GM23248 (cell line): ENCODE results near the gene ARHGEF9. TPM values are rescaled to one million over a fixed set of nuclear protein-coding genes. Genes with fewer than 3 reads are reported as not detected.
A peak's percentile ranks its signal among the peaks of the same experiment; 100 is the strongest.

Source experiments
- DNase-seq: peaks from one replicate; pipeline ENCODE4 v3.0.0-alpha.2; 2015
- H2AFZ ChIP-seq: fragments of 200-600 bp; sonication (generic); 2 replicates; pipeline ENCODE4 v1.6.1; 2016; ENCODE audit warnings: antibody characterized with exemption
- H3F3A ChIP-seq: fragments of 200-600 bp; sonication (generic); 2 replicates; pipeline ENCODE4 v1.6.1; 2016; ENCODE audit warnings: mild to moderate bottlenecking, antibody characterized with exemption, mixed run types; ENCODE audit not compliant: insufficient read depth
- H3K27ac ChIP-seq: fragments of 200-600 bp; sonication (generic); 2 replicates; pipeline ENCODE4 v1.5.1; 2016; ENCODE audit warnings: mild to moderate bottlenecking
- H3K27me3 ChIP-seq: fragments of 200-600 bp; sonication (generic); replicated peaks from 2 replicates; pipeline ENCODE4 v1.6.1; 2016; ENCODE audit warnings: mild to moderate bottlenecking; ENCODE audit not compliant: insufficient read depth
- H3K36me3 ChIP-seq: fragments of 200-600 bp; sonication (generic); 2 replicates; pipeline ENCODE4 v1.6.1; 2016; ENCODE audit warnings: low read depth, mild to moderate bottlenecking
- H3K4me1 ChIP-seq: fragments of 200-600 bp; sonication (generic); 2 replicates; pipeline ENCODE4 v1.6.1; 2016; ENCODE audit warnings: mild to moderate bottlenecking; ENCODE audit not compliant: insufficient read depth
- H3K4me2 ChIP-seq: fragments of 200-600 bp; sonication (generic); one replicate; pipeline ENCODE4 v1.6.1; 2016; ENCODE audit warnings: mild to moderate bottlenecking; ENCODE audit not compliant: unreplicated experiment
- H3K4me3 ChIP-seq: fragments of 200-600 bp; sonication (generic); 2 replicates; pipeline ENCODE4 v1.5.1; 2016; ENCODE audit warnings: mild to moderate bottlenecking
- H3K79me2 ChIP-seq: fragments of 200-600 bp; sonication (generic); 2 replicates; pipeline ENCODE4 v1.6.1; 2016; ENCODE audit warnings: mild to moderate bottlenecking; ENCODE audit not compliant: insufficient read depth
- H3K9ac ChIP-seq: fragments of 200-600 bp; sonication (generic); 2 replicates; pipeline ENCODE4 v1.6.1; 2016; ENCODE audit warnings: mild to moderate bottlenecking
- H3K9me2 ChIP-seq: fragments of 200-600 bp; sonication (generic); 2 replicates; pipeline ENCODE4 v1.6.1; 2016; ENCODE audit warnings: mixed run types, mild to moderate bottlenecking, moderate library complexity; ENCODE audit not compliant: insufficient read depth
- H3K9me3 ChIP-seq: fragments of 200-600 bp; sonication (generic); one replicate; pipeline ENCODE4 v1.6.1; 2017; ENCODE audit warnings: low read depth
- H4K20me1 ChIP-seq: fragments of 200-600 bp; sonication (generic); 2 replicates; pipeline ENCODE4 v1.6.0; 2016; ENCODE audit not compliant: insufficient read depth
- EZH2 ChIP-seq: fragments of 200-600 bp; sonication (generic); IDR thresholded peaks from 2 replicates; pipeline ENCODE4 v1.6.1; 2018; ENCODE audit warnings: antibody characterized with exemption, mild to moderate bottlenecking; ENCODE audit not compliant: insufficient read depth, poor library complexity, severe bottlenecking
- EZH2phosphoT487 ChIP-seq: fragments of 200-600 bp; sonication (generic); IDR thresholded peaks from 2 replicates; pipeline ENCODE4 v1.6.1; 2018; ENCODE audit warnings: antibody characterized with exemption, moderate library complexity, mild to moderate bottlenecking, low read depth; ENCODE audit not compliant: insufficient read depth
- WGBS, 2 experiments: methylation state at CpG; one replicate each; pipeline ENCODE4 v1.1.6; 2015 to 2017; ENCODE audit warnings: low lambda C conversion rate in 2 of 2, low coverage in 1 of 2; ENCODE audit errors: missing lambda C conversion rate in 2 of 2; 5-methylcytosine and 5-hydroxymethylcytosine counted together
- in situ Hi-C: fragments of 300-500 bp; cut with MboI; formaldehyde crosslinking; loops from 2 replicates; pipeline ENCODE4 v1.15.0; 2020
- polyA plus RNA-seq: library from polyadenylated mRNA; unstranded; fragments of >200 nt; fragmentation: Nextera tagmentation; extraction: Ambion mirVana; gene quantifications from 2 replicates; pipeline ENCODE4 v1.2.1, GENCODE V29; 2016
- total RNA-seq: library from RNA; depleted of rRNA; stranded (reverse); fragments of >200 nt; shearing (Covaris generic); gene quantifications from 2 replicates; pipeline ENCODE4 v1.2.3, GENCODE V29; 2014

Gene ARHGEF9
- total and polyA plus RNA-seq, 2 experiments from 2014 or later: 11.1 to 13.5 TPM

DNA sequence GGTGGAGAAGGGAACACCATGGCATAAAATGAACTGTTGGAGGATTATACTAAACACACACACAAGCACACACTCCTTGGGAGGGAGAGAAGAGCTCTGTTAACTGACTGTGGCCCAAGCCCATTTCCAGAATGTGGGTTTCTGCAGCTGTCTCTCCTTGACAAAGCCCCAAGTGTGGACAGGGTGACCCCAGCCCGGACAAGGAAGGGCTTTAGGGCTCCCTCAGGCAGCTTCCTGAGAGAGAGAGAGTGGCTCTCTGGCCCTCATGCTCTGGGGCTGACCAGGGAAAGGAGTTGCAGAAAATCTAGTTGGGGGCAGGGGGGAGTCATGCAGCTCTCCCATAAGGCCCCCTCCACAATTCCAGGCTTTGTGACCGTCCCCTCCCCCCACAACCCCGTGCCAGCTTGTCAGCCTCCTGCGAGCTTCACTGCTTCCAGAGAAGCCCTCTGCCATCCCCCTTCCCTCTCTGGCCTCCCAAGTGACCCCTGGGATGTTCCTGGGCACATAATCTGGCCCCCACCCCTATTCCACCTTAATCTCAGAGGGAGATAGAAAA lies 590 bp downstream of the ARHGEF9 start:
- Histone ChIP-seq H3K9me3 (no peaks in the 10 kb centered on the region), H3K9ac (no peak overlapping the region), H3K27ac (no peak overlapping the region), H2AFZ (peak overlapping the region; percentile 73; the same call in 1 of the 2 replicates), H3F3A (no peaks in the 10 kb centered on the region), H4K20me1 (no peaks in the 10 kb centered on the region), H3K9me2 (no peaks in the 10 kb centered on the region), H3K36me3 (no peaks in the 10 kb centered on the region), H3K4me1 (no peaks in the 10 kb centered on the region), H3K27me3 (no peaks in the 10 kb centered on the region), H3K4me3 (peak overlapping the region; percentile 63; the same call in 1 of the 2 replicates), H3K4me2 (no peak overlapping the region), H3K79me2 (no peaks in the 10 kb centered on the region)
- no peak for DNase-seq
- in situ Hi-C loops: no loop called here
- 0% methylated on average over 1 to 4 of the region's 4 CpGs for WGBS, 2 experiments
- TF ChIP-seq EZH2: no peak

GRCh38 chrX:63782515-63782914 lies 2.5 kb downstream of the ARHGEF9 start:
- Histone ChIP-seq H3K36me3 (no peaks in the 10 kb centered on the region), H3K27me3 (no peaks in the 10 kb centered on the region), H3K4me2 (no peak overlapping the region), H3K9me3 (no peaks in the 10 kb centered on the region), H3K4me3 (no peak overlapping the region), H3K9me2 (no peaks in the 10 kb centered on the region), H3F3A (no peaks in the 10 kb centered on the region), H3K4me1 (no peaks in the 10 kb centered on the region), H2AFZ (no peak overlapping the region), H3K9ac (no peak overlapping the region), H3K79me2 (no peaks in the 10 kb centered on the region), H3K27ac (no peak overlapping the region), H4K20me1 (no peaks in the 10 kb centered on the region)
- in situ Hi-C loops: no loop called here
- TF ChIP-seq EZH2 (no peak), EZH2phosphoT487 (no peak)
- no peak for DNase-seq
- WGBS, 2 experiments: 72 to 76% methylated on average over 6 of the region's 6 CpGs

DNA sequence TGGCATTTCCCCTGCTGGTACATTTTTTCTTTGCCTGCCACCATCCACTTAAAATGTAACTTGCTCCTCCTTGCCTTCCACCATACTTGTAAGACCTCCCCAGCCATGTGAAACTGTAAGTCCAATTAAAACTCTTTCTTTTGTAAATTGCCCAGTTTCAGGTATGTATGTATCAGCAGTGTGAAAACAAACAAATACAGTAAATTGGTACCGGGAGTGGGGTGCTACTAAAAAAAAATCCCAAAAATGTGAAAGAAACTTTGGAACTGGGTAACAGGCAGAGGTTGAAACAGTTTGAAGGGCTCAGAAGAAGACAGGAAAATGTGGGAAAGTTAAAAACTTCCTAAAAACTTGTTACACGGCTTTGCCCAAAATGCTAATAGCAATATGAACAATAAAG lies 16.3 kb downstream of the ARHGEF9 start:
- Histone ChIP-seq H4K20me1 (no peaks in the 10 kb centered on the region), H3K27me3 (no peaks in the 10 kb centered on the region), H3K4me3 (no peak overlapping the region), H3K4me2 (no peak overlapping the region), H3F3A (no peaks in the 10 kb centered on the region), H3K9ac (no peak overlapping the region), H3K9me2 (no peaks in the 10 kb centered on the region), H3K9me3 (no peaks in the 10 kb centered on the region), H3K4me1 (no peaks in the 10 kb centered on the region), H3K79me2 (no peaks in the 10 kb centered on the region), H2AFZ (no peak overlapping the region), H3K27ac (no peak overlapping the region), H3K36me3 (no peaks in the 10 kb centered on the region)
- no peak for DNase-seq
- in situ Hi-C loops: no loop called here
- TF ChIP-seq EZH2 (no peak), EZH2phosphoT487 (no peak)
- WGBS, 2 experiments: 80 to 81% methylated on average over 2 of the region's 2 CpGs

DNA sequence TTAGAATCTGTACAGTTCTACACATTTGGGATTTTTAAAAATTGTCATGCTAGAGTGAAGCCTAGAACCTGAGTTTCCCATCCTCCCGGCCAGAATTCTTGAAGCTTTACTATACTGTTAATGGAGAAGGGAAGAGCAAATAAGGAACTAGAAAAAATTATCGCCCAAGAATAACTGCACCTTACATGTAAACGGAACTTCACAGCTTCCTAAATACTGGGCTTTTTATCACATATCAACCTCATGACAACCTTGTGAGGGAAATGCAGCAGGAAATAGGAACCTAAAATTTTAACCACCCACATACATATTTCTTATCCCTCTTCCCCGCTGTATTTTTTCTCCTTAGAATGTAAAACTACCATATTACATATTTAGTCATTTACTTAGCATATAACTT lies 19.3 kb downstream of the ARHGEF9 start:
- in situ Hi-C loops: no loop called here
- Histone ChIP-seq H3K4me1 (no peaks in the 10 kb centered on the region), H3K9me3 (no peaks in the 10 kb centered on the region), H3K27ac (no peak overlapping the region), H3K4me3 (no peak overlapping the region), H2AFZ (no peak overlapping the region), H3K36me3 (no peaks in the 10 kb centered on the region), H3K9me2 (no peaks in the 10 kb centered on the region), H3K9ac (no peak overlapping the region), H3K27me3 (no peaks in the 10 kb centered on the region), H4K20me1 (no peaks in the 10 kb centered on the region), H3K4me2 (no peak overlapping the region), H3F3A (no peaks in the 10 kb centered on the region), H3K79me2 (no peaks in the 10 kb centered on the region)
- WGBS, 2 experiments: 92 to 96% methylated on average over 3 to 4 of the region's 4 CpGs
- DNase-seq: no peak
- TF ChIP-seq EZH2 (no peak), EZH2phosphoT487 (no peak)

DNA sequence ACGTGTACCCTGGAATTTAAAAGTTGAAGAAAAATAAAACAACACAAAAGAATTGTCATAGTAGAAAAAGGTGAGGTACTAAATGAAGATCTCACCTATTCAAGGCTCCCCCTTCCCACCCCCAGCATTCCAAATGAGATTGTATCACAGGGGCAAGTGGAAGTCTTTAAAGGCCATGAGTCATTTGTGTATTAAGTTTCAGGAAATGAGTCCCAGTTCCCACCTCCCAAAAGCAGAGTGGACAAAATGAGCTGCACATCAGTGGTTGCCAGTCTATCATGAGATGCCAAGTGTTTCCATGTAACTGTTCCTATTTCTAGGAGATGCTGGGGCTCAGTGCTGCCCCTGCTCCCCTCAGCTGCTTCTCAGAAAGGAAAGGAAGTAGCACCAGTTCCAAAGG lies 20.1 kb downstream of the ARHGEF9 start:
- Histone ChIP-seq H3K27ac (no peak overlapping the region), H3K36me3 (no peaks in the 10 kb centered on the region), H3K9ac (no peak overlapping the region), H3K79me2 (no peaks in the 10 kb centered on the region), H4K20me1 (no peaks in the 10 kb centered on the region), H3K9me2 (no peaks in the 10 kb centered on the region), H3K4me1 (no peaks in the 10 kb centered on the region), H3F3A (no peaks in the 10 kb centered on the region), H3K4me3 (no peak overlapping the region), H3K4me2 (no peak overlapping the region), H3K27me3 (no peaks in the 10 kb centered on the region), H3K9me3 (no peaks in the 10 kb centered on the region), H2AFZ (no peak overlapping the region)
- in situ Hi-C loops: no loop called here
- peak; percentile 54 for DNase-seq
- WGBS, 2 experiments: 0 to 14% methylated on average over 1 of the region's 1 CpG
- TF ChIP-seq EZH2phosphoT487 (no peak), EZH2 (no peak)
